K562 (cell line): ENCODE data around the gene KANK4. TPM values are rescaled to one million over a fixed set of nuclear protein-coding genes. Genes with fewer than 3 reads are reported as not detected.

Experiments
- ATAC-seq: fragments of 200-7000 bp; cut with Tn5 transposase; 3 replicates; pipeline ENCODE4 v1.9.1; 2020; ENCODE audit warnings: moderate library complexity
- BruUV-seq: library from RNA; stranded (reverse); fragments of 400-500 nt; replicated peaks from 2 replicates; lab custom pipeline; 2021; lab: Mats Ljungman, UMichigan
- CTCF ChIA-PET: fragments of 300-600 bp; formaldehyde crosslinking; extraction: SDS; loops from one replicate; lab custom pipeline; 2021; ENCODE audit warnings: low intra/inter-chr PET ratio; lab: Yijun Ruan, JAX
- POLR2A ChIA-PET: fragments of 300-600, 350-650 bp; sonication (Branson Sonifier 250); formaldehyde crosslinking; extraction: SDS; loops from one replicate; lab custom pipeline; 2021; ENCODE audit warnings: antibody characterized with exemption, inconsistent platforms; lab: Yijun Ruan, JAX
- DNase-seq, 4 experiments: peaks; one replicate each; pipeline versions ENCODE4 v3.0.0 to v3.0.0-alpha.2; 2011 to 2018; ENCODE audit warnings: low spot score in 3 of 4, mixed read lengths in 3 of 4; ENCODE audit errors: extremely low read depth in 1 of 4
- FAIRE-seq: peaks from 2 replicates; lab custom pipeline; 2011; peaks lifted over from hg19 to GRCh38; lab: Jason Lieb, UNC
- H2AFZ ChIP-seq: 2 replicates; pipeline ENCODE4 v1.6.0; 2011; ENCODE audit warnings: low read depth, low read length, control low read depth, inconsistent platforms
- H3K27ac ChIP-seq: fragments of 200-600 bp; 3 replicates; pipeline ENCODE4 v1.8.0; 2011; ENCODE audit warnings: low read depth, mild to moderate bottlenecking, control low read depth, inconsistent platforms, low read length, moderate library complexity, mixed read lengths; ENCODE audit errors: extremely low read depth
- H3K27me3 ChIP-seq, 2 experiments: fragments of 300-600 bp in 1 of 2; 2 replicates in 1 of 2; 3 replicates in 1 of 2; pipeline versions ENCODE4 v1.6.0 to v1.8.0; 2011; ENCODE audit warnings: inconsistent platforms in 2 of 2, low read length in 2 of 2, mild to moderate bottlenecking in 1 of 2, mixed read lengths in 1 of 2, moderate library complexity in 1 of 2; ENCODE audit not compliant: control insufficient read depth in 2 of 2, insufficient read depth in 2 of 2
- H3K36me3 ChIP-seq: fragments of 300-600 bp; 3 replicates; pipeline ENCODE4 v1.8.0; 2011; ENCODE audit warnings: mild to moderate bottlenecking, low read length, inconsistent platforms; ENCODE audit not compliant: control insufficient read depth, insufficient read depth
- H3K4me1 ChIP-seq, 2 experiments: fragments of 200-600 bp in 1 of 2; replicated peaks in 1 of 2; 2 replicates in 1 of 2; 3 replicates in 1 of 2; pipeline versions ENCODE4 v1.5.1 to v1.8.0; 2011; ENCODE audit warnings: inconsistent platforms in 2 of 2, low read length in 2 of 2, mild to moderate bottlenecking in 1 of 2, mixed read lengths in 1 of 2, moderate library complexity in 1 of 2; ENCODE audit not compliant: control insufficient read depth in 2 of 2, insufficient read depth in 2 of 2
- H3K4me2 ChIP-seq: 2 replicates; pipeline ENCODE4 v1.6.1; 2011; ENCODE audit warnings: low read length, control low read depth, inconsistent platforms, mixed read lengths; ENCODE audit not compliant: insufficient read depth
- H3K4me3 ChIP-seq: fragments of 200-600 bp; sonication (generic), shearing (Covaris generic); 2 replicates; pipeline ENCODE4 v1.5.1; 2016; ENCODE audit warnings: control low read depth, inconsistent platforms
- H3K79me2 ChIP-seq: fragments of 200-600 bp; 3 replicates; pipeline ENCODE4 v1.8.0; 2011; ENCODE audit warnings: low read length, inconsistent platforms; ENCODE audit not compliant: control insufficient read depth, insufficient read depth
- H3K9ac ChIP-seq, 2 experiments: 2 replicates each; pipeline versions ENCODE4 v1.6.0 to v1.6.1; 2011; ENCODE audit warnings: low read depth in 2 of 2, low read length in 2 of 2, control low read depth in 1 of 2, inconsistent platforms in 1 of 2, mild to moderate bottlenecking in 1 of 2, mixed read lengths in 1 of 2; ENCODE audit not compliant: insufficient read depth in 1 of 2
- H3K9me1 ChIP-seq: one replicate; pipeline ENCODE4 v1.6.0; 2011; ENCODE audit warnings: inconsistent platforms, mild to moderate bottlenecking, low read length, moderate library complexity; ENCODE audit not compliant: control insufficient read depth, insufficient read depth
- H3K9me3 ChIP-seq: replicated peaks from 2 replicates; pipeline ENCODE4 v1.5.1; 2011; ENCODE audit warnings: low read depth, low read length, inconsistent platforms; ENCODE audit not compliant: control insufficient read depth, insufficient read depth
- H4K20me1 ChIP-seq: replicated peaks from 2 replicates; pipeline ENCODE4 v1.6.1; 2011; ENCODE audit warnings: low read length, inconsistent platforms, mixed read lengths; ENCODE audit not compliant: control insufficient read depth, insufficient read depth
- ARID4B ChIP-seq: sonication (generic); formaldehyde crosslinking; IDR thresholded peaks from 2 replicates; pipeline ENCODE4 v1.8.0; 2022; ENCODE audit warnings: mild to moderate bottlenecking, missing genetic modification reagents
- CHD4 ChIP-seq: fragments of 200-600 bp; sonication (generic); IDR thresholded peaks from 3 replicates; pipeline ENCODE4 v1.6.1; 2012; ENCODE audit warnings: low read depth, mild to moderate bottlenecking, mixed read lengths, low read length, inconsistent platforms; ENCODE audit not compliant: insufficient read depth, insufficient replicate concordance, poor library complexity, severe bottlenecking
- CSDE1 ChIP-seq, 2 experiments: fragments of 450-650 bp; IDR thresholded peaks; 2 replicates each; pipeline ENCODE4 v1.6.1; 2016; ENCODE audit warnings: mild to moderate bottlenecking in 1 of 2
- E2F3 ChIP-seq: fragments of 250-450 bp; sonication (Bioruptor Pico); IDR thresholded peaks from 2 replicates; pipeline ENCODE4 v1.4.0; 2020; ENCODE audit warnings: mild to moderate bottlenecking
- FOSL1 ChIP-seq: fragments of 200-800 bp; sonication (Bioruptor generic); conservative IDR thresholded peaks from 2 replicates; pipeline ENCODE4 v1.6.1; 2016; ENCODE audit warnings: missing genetic modification characterization, missing compliant biosample characterization
- PML ChIP-seq: IDR thresholded peaks from 2 replicates; pipeline ENCODE4 v1.6.1; 2012; ENCODE audit warnings: low read length, inconsistent platforms
- RBM25 ChIP-seq: fragments of 200-400 bp; formaldehyde crosslinking; IDR thresholded peaks from 2 replicates; pipeline ENCODE4 v1.6.1; 2018; ENCODE audit warnings: low read length, low read depth, moderate library complexity; ENCODE audit not compliant: severe bottlenecking
- ZNF121 ChIP-seq: sonication (generic); formaldehyde crosslinking; conservative IDR thresholded peaks from 2 replicates; pipeline ENCODE4 v1.8.0; 2022; ENCODE audit warnings: missing genetic modification reagents
- WGBS: fragments of 100-300 bp; shearing (Covaris generic); methylation state at CpG from one replicate; pipeline ENCODE4 v1.1.6; 2016; ENCODE audit warnings: low coverage, mixed read lengths; ENCODE audit not compliant: insufficient coverage; ENCODE audit errors: missing lambda C conversion rate; 5-methylcytosine and 5-hydroxymethylcytosine counted together
- in situ Hi-C: fragments of 300-500 bp; cut with MboI; formaldehyde crosslinking; loops from 4 replicates; pipeline ENCODE4 v1.15.0; 2018; ENCODE audit warnings: inconsistent platforms, mixed read lengths
- intact Hi-C: fragments of 100-400 bp; cut with micrococcal nuclease; formaldehyde crosslinking; loops from 2 replicates; pipeline ENCODE4 v1.14.2; 2022
- polyA plus RNA-seq, 8 experiments: library from polyadenylated mRNA; depleted of rRNA in 4 of 8; stranded (reverse) in 5 of 8; unstranded in 3 of 8; fragments of >200 nt; fragmentation: Nextera tagmentation in 2 of 8; fragmentation: Illumina TruSeq in 1 of 8; extraction: Ambion mirVana in 2 of 8; extraction: Trizol in 1 of 8; gene quantifications; 2 replicates each; pipeline versions ENCODE4 v1.2.1 to v1.2.3, GENCODE V29; 2011 to 2014; ENCODE audit warnings: inconsistent platforms in 1 of 8, missing spikeins in 1 of 8
- total RNA-seq, 7 experiments: library from RNA; depleted of rRNA in 6 of 7; stranded (reverse); fragments of >200 nt in 6 of 7; fragmentation: Illumina TruSeq in 2 of 7; extraction: Trizol in 2 of 7; gene quantifications; 2 replicates each; pipeline versions ENCODE4 v1.2.1 to v1.2.3, GENCODE V29; 2011 to 2021; ENCODE audit warnings: low replicate concordance in 1 of 7
- TF ChIP-seq, protein P1 (sequence below): fragments of 450-650 bp; formaldehyde crosslinking; IDR thresholded peaks from 2 replicates; pipeline ENCODE4 v1.4.0; 2020; ENCODE audit warnings: mild to moderate bottlenecking
- TF ChIP-seq, protein P2 (sequence below), 3 experiments: fragments of 200-800 bp in 1 of 3; fragments of 250-450 bp in 1 of 3; fragments of 450-650 bp in 1 of 3; sonication (Bioruptor Pico) in 1 of 3; sonication (Bioruptor generic) in 1 of 3; formaldehyde crosslinking in 1 of 3; IDR thresholded peaks; 2 replicates each; pipeline versions ENCODE4 v1.6.1 to v1.8.0; 2016 to 2022; ENCODE audit warnings: mild to moderate bottlenecking in 2 of 3, missing genetic modification characterization in 2 of 3, missing compliant biosample characterization in 1 of 3, moderate library complexity in 1 of 3
- TF ChIP-seq, protein P3 (sequence below), 2 experiments: fragments of 450-650 bp; IDR thresholded peaks; 2 replicates each; pipeline ENCODE4 v1.6.1; 2016

Gene KANK4
- total and polyA plus RNA-seq, 9 of the 15 experiments (the other 6 are each of a cell fraction or from before 2014, with no cell fraction given), result not detected

GRCh38 chr1:62306065-62306464 lies 13.2 kb downstream of the KANK4 start:
- Histone ChIP-seq H3K4me3 (no peak overlapping the region), H3K4me2 (no peak overlapping the region), H3K9me1 (no peaks in the 10 kb centered on the region), H2AFZ (no peak overlapping the region), H3K79me2 (no peaks in the 10 kb centered on the region), H3K4me1 (no peaks in the 10 kb centered on the region), H3K27me3 (peaks cover 4 to 33% of the 10 kb centered on the region in 2 experiments; a peak in 4 of 5 replicates), H3K36me3 (no peaks in the 10 kb centered on the region), H4K20me1 (no peaks in the 10 kb centered on the region), H3K27ac (no peak overlapping the region), H3K9me3 (no peaks in the 10 kb centered on the region), H3K9ac (no peak overlapping the region)
- intact Hi-C loops, result no loop called here
- BruUV-seq, result no TSS peak
- TF ChIP-seq, protein P1, sequence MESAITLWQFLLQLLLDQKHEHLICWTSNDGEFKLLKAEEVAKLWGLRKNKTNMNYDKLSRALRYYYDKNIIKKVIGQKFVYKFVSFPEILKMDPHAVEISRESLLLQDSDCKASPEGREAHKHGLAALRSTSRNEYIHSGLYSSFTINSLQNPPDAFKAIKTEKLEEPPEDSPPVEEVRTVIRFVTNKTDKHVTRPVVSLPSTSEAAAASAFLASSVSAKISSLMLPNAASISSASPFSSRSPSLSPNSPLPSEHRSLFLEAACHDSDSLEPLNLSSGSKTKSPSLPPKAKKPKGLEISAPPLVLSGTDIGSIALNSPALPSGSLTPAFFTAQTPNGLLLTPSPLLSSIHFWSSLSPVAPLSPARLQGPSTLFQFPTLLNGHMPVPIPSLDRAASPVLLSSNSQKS (CRISPR knock-in tag), result no peak
- TF ChIP-seq, protein P2, sequence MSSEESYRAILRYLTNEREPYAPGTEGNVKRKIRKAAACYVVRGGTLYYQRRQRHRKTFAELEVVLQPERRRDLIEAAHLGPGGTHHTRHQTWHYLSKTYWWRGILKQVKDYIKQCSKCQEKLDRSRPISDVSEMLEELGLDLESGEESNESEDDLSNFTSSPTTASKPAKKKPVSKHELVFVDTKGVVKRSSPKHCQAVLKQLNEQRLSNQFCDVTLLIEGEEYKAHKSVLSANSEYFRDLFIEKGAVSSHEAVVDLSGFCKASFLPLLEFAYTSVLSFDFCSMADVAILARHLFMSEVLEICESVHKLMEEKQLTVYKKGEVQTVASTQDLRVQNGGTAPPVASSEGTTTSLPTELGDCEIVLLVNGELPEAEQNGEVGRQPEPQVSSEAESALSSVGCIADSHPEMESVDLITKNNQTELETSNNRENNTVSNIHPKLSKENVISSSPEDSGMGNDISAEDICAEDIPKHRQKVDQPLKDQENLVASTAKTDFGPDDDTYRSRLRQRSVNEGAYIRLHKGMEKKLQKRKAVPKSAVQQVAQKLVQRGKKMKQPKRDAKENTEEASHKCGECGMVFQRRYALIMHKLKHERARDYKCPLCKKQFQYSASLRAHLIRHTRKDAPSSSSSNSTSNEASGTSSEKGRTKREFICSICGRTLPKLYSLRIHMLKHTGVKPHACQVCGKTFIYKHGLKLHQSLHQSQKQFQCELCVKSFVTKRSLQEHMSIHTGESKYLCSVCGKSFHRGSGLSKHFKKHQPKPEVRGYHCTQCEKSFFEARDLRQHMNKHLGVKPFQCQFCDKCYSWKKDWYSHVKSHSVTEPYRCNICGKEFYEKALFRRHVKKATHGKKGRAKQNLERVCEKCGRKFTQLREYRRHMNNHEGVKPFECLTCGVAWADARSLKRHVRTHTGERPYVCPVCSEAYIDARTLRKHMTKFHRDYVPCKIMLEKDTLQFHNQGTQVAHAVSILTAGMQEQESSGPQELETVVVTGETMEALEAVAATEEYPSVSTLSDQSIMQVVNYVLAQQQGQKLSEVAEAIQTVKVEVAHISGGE (CRISPR knock-in tag; IDR thresholded peaks at IDR 0.05), result no peak
- TF ChIP-seq, protein P3, sequence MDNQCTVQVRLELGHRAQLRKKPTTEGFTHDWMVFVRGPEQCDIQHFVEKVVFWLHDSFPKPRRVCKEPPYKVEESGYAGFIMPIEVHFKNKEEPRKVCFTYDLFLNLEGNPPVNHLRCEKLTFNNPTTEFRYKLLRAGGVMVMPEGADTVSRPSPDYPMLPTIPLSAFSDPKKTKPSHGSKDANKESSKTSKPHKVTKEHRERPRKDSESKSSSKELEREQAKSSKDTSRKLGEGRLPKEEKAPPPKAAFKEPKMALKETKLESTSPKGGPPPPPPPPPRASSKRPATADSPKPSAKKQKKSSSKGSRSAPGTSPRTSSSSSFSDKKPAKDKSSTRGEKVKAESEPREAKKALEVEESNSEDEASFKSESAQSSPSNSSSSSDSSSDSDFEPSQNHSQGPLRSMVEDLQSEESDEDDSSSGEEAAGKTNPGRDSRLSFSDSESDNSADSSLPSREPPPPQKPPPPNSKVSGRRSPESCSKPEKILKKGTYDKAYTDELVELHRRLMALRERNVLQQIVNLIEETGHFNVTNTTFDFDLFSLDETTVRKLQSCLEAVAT (IDR thresholded peaks at IDR 0.05), result no peak
- TF ChIP-seq RBM25 (peak; percentile 47), ARID4B (CRISPR knock-in tag) (no peak), CHD4 (no peak), E2F3 (CRISPR knock-in tag) (no peak), ZNF121 (CRISPR knock-in tag) (peak; percentile 52), FOSL1 (tag) (0 out of 2 replicates have a peak, but pooled peaks have one; percentile 16), PML (no peak), CSDE1 (IDR thresholded peaks at IDR 0.05) (no peak)
- no peak for DNase-seq
- FAIRE-seq, result no peak
- ChIA-PET POLR2A (no interaction called here), CTCF (no interaction called here)
- WGBS, result 0% methylated on average over 2 of the region's 2 CpGs
- in situ Hi-C loops, result no loop called here
- no peak for ATAC-seq
